HG02571 (cell line): ENCODE data around the gene FOXP3.
"Not testable (repeated sequence)": the region's sequence is repeated elsewhere in the genome, so short reads cannot be mapped to it uniquely, and the experiment has no call there.

Experiments
- ATAC-seq: cut with Tn5 transposase; IDR thresholded peaks from one replicate; pipeline ENCODE4 v1.9.1; 2021; ENCODE audit warnings: mild to moderate bottlenecking, moderate library complexity; ENCODE audit not compliant: unreplicated experiment

Gene FOXP3, protein sequence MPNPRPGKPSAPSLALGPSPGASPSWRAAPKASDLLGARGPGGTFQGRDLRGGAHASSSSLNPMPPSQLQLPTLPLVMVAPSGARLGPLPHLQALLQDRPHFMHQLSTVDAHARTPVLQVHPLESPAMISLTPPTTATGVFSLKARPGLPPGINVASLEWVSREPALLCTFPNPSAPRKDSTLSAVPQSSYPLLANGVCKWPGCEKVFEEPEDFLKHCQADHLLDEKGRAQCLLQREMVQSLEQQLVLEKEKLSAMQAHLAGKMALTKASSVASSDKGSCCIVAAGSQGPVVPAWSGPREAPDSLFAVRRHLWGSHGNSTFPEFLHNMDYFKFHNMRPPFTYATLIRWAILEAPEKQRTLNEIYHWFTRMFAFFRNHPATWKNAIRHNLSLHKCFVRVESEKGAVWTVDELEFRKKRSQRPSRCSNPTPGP

DNA sequence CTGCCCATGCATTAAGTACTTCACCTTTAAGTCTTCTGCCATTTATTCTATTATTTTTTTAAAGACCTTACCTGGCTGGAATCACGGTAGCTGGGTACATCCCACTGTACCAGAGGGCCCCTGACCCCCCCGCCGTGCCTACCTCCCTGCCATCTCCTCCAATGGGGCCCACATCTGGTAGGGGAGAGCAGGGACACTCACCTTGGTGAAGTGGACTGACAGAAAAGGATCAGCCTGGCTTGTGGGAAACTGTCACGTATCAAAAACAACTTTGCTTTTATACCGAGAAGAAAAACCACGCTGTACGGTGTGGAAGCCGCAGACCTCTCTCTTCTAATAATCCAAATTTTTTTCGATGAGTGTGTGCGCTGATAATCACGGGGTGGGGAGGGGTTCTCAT, at the start of gene FOXP3:
FOXP3 (minus strand) TSS at position 251 of the 400 bp plus-strand sequence. CDS start 6,205 bp downstream, outside the sequence.
- ATAC-seq, result no peak

DNA sequence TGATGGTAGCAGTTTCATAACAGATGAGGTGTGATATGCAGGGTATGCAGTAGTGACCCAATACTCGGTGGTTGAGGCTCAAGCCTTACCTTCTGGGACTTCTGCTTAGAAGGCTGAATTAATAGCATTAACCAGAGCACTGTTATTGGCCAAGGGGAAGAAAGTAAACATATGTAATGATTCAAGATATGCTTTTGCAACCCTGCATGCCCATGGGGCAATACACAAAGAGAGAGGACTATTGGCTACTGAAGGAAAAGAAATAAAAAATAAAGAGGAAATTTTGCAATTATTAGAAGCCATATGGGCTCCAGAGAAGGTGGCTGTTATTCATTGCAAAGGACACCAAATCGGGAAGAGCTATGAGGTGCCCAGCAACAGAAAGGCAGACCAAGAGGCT, 47.7 kb upstream of the FOXP3 start:
- no peak for ATAC-seq

DNA sequence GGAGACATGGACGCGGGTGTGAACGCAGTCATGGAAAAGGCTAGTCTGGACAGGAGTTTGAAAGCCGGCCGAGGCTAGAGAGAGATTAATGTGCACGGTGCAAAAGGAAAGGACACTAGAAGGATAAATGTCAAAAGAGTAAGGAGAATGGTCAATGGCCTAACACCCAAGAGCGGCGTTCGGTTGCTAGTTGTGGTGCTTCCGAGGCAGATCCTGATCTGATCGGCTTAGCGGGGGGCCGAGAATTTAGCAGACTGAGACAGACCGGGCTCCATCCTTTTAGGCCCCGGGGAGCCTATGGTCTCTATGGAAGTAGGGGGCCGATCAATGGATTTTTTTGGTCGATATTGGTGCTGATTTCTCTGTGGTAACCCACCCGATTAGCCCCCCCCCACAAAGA, 45.9 kb upstream of the FOXP3 start:
- no peak for ATAC-seq

DNA sequence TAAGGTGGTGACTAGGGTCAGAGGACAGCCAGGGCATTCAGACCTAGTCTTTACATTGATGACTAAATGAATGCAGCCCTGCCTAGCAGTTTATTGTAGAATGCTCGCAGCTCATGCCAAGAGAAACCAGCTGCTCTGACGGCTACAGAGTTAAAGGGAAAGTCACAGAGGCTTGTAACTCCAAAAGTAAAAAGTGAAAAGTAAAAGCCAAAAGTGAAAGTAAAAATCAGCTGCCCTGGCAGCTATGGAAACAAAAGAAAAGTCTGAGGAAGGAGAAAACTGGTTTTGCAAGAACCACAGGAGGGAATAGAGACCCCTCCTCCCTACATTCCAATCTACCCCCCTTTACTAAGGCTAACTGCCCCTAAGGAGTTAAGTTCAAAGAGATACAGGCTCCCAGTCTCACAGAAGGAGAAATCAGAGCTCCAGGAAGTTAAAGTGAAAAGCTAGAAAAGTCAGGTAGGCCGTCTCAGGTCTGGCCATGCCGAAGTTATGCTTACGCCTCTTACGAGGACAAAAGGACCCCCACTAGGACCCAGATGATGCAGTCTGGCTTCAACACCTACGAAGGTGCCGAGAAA, 45.0 kb upstream of the FOXP3 start:
- ATAC-seq, result no peak

DNA sequence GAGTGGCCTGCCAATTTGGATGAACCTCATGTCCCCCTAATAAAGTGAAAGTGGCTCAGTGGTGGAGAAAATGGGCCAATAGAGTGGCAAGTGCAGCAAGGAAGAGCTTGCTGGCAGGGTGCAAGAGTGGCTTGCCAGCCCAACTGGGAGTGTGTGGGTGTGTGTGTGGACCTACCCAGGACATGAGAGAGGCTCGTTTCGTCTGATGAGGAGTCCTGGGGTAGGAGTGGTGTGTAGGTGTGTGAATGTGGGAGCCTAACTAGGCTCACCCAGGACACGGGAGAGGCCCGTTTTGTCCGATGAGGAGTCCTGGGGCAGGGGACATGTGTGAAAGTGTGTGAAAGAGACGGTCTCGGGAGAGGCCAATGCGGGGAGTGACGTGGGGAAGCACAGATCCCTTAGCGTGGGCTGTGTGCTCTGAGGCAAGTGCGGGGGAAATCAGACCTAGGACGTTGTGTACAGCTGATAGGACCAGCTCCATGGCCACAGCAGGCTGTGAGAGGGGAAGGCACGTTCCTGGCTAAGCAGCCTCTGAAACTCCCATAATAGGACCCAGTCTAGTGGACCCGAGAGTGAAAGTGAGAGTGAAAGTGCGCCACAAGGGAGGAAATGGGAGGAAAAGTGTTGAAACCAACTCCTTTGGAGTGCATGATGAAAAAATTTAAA, 44.2 kb upstream of the FOXP3 start:
- no peak for ATAC-seq

DNA sequence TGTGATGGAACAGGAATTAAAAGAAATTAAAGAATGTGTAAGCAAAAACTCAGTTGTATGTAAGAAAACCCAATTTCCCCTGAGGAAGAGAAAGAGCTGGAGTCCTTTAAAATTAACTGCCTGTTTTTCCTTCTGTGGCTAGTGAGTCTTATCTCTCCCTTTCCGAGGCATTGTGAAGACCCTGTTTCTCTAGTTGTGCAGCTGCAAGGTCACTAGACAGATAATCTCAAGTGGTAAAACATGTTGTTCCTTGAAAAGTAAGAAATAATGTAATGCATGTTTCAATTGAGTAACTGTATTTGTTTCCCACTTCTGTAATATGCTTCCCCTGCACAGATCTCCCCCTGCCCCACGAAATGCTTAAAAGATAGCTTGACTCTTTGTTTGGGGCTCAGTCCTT, 43.3 kb upstream of the FOXP3 start:
- ATAC-seq, result not testable (repeated sequence)

DNA sequence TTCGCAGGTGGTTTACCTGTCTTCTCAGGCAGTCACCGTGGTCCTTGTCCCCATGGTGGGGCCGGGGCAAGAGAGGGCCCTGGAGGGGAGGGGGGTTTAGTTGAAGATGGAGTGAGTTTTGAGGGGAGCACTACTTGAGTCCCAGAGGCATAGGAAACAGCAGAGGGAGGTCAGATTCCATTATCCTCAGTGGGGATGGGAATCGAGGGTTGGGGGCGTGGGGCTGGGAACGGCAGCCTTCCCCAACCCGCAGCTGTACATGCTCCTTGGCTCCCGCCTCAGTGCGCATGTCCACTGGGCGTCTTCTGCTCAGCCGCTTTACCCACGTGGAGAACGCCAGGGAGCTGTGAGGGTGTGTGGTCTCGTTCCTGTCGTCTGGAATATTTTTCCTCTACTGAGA, 38.8 kb upstream of the FOXP3 start, which contains the start of gene GAGE10:
GAGE10 (plus strand) TSS at position 301 of the 400 bp plus-strand sequence. CDS start 1,214 bp downstream, outside the sequence.
- ATAC-seq, result no peak

DNA sequence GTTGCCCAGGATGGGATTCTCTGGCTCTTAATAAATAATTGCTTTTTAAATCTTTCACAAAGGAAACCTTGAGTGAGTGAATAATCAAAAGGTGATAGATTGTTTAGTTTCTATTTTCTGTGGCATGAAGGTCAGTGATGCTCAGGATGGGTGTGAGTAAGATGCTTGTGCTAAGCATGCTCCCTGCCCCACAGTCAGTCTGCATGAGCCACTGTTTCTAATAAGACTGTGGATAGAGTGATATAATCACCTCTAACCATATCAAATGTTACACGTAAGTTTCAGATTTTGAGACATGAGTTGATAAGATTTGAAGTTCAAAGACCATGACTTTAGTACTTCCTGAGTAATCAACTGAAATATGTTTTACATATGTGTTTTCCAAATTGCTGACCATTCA, 36.2 kb upstream of the FOXP3 start:
- ATAC-seq, result no peak

DNA sequence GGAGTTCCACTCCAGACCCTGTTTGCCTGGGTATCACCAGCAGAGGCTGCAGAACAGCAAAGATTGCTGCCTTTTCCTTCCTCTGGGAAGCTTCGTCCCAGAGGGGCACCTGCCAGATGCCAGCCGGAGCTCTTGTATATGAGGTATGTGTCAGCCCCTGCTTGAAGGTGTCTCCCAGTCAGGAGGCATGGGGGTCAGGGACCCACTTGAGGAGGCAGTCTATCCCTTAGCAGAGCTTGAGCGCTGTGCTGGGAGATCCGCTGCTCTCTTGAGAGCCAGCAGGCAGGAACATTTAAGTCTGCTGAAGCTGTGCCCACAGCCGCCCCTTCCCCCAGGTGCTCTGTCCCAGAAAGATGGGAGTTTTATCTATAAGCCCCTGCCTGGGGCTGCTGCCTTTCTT, 34.8 kb upstream of the FOXP3 start:
- not testable (repeated sequence) for ATAC-seq

DNA sequence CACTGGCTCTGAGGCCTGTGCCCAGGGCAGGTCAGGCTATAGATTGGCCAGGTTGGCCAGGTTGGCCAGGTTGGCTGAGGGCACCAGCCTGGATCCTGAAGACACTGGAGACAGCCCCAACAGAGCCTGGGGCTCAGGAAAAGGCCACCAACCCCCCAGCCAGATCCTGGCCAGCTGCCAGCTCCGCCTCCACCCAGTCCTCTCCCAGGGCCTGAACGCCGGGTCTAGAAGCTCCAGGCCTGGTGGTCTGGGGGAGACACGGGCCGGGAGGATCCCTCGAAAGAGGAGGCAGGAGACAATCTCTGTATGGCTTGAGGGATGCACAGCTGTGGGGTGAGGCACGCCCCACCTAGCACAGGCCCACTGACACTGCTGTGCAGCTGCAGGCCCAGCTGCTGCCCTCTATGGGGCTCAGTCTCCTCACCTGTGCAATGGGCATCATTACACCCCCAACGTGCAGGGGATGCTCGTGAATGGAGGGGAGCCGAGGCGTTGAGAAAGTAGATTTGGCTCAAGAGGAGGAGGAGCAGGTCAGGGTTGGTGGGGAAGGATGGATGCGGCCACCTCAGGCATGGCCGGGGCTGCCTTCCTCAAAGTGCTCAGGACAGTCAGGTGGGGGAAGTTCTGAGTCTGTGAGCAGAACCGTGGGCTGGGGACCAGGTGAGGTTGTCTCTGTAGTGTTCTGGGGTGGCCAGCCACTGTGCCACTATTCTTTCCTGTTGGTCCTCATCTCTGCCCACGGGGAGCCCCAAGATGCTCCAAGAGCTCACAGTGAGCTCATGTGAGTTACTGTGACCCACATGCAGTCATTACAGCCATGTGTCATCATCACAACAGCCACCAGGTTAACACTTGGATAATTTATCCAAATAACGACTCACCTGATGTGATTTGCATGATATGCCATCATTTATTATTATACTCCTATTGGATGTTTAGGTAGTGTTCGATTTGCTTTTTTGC, 28.2 kb upstream of the FOXP3 start:
- no peak for ATAC-seq

DNA sequence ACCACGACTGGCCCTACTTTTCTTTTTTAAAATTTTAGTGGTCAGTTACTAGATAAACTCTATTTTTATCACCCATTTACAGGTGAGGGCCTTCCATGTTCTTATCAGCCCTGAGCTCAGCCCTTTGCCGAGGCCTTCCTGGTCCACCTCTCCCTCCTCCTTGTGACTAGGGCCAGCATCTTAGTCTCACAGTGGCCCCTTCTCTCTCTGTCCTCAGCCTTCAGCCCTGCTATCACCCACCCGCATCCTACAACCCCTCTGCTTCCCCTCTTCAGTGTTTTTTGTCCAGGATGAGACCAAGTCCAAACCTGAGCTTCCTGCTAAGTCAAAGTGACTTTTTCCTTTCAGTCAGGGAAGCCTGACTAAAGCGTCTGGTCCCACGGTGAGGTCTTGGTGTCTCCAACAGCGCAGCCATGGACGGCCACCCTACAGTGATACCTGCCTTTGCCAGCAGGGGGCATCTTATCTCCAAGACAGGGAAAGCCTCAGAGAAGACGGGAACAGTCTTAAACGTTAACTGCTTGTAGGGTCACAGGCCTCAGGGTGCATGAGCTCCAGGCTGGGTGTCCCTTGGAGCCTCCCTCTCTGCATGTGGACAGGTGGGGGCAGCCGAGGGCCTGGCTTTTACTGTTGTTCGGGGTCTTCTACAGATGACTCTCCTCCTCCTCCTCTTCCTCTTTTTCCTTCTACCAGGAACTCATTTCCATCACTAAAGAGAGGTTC, 27.3 kb upstream of the FOXP3 start:
- no peak for ATAC-seq

DNA sequence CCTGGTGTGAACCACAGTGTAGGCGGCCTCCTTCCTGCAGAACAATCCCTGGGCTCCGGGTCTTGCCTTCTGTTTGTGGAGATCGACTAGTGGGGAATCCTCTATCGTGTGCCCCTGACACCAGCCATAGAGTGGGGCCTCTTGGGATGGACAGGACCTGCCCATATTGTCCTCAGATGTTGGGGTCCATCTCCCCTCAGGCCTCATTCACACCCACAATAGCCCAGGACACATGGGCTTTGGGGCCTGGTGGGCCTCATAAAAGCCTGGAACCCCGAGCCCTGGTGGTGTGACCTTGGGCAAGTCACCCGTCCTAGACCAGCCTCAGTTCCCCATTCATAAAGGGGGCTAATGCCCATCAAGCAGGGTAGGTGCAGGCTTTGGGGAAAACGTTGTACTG, 25.7 kb upstream of the FOXP3 start:
- no peak for ATAC-seq

DNA sequence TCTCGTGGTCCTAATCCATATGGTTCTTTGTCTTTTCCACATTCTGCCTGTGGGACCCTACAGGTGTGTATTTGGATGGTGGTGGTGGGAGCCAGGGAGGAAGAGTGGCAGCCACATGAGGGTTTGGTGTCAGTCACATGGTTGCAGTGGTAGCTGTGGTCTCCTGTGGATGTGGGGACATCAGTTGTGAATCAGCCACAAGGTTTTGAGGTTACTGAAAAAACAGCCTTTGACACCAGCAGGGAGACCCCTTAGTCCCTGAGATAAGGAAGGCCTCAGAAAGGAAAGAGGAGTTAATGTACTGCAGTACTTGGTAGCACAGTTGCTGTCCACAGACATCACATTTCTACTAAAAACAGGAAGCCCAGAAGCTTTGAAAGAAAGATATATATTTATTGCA, 23.2 kb upstream of the FOXP3 start:
- ATAC-seq, result no peak

DNA sequence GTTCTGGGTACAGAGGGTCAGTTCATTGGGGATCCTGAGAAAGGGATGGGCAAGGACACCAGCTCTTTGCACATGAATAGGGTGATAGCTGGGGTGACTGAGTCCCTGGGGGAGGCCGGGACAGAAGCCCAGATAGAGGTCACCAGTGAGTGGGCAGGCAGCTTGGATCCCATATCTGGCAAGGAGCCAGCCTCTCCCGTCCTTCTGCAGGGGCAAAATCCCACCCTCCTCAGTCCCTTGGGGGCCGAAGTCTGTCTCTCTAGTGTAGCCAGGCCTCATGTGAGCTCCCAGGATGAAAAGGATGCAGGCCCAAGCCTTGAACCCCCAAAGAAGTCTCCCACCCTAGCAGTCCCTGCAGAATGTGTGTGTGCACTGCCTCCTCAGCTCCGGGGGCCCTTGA, 22.1 kb upstream of the FOXP3 start:
- ATAC-seq, result no peak

DNA sequence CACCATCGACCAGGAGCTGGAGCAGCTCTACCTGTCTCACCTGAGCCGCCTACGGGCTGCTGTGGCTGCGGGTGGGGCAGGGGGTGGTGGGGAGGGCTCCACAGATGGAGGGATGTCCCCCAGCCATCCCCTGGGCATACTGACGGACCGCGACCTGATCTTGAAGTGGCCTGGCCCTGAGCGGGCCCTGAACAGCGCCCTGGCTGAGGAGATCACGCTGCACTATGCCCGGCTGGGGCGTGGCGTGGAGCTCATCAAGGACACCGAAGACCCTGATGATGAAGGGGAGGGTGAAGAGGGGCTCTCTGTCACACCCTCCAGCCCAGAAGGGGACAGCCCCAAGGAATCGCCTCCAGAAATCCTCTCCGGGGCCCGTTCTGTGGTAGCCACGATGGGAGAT, 21.6 kb upstream of the FOXP3 start:
- ATAC-seq, result no peak

DNA sequence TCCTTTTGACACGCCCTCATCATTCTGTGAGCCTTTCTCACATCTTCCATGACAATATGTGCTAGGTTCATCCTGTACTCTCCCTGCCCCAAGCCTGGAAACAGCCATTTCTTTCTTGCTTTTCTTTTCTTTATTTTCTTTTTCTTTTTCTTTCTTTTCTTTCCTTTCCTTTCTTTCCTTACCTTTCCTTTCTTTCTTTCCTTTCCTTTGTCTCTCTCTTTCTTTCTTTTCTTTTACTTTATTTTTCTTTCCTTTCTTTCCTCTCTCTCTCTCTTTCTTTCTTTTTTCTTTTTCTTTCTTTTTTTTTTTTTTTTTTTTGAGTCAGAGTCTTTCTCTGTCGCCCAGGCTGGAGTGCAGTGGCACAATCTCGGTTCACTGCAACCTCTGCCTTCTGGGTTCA, 19.7 kb upstream of the FOXP3 start:
- ATAC-seq, result no peak

DNA sequence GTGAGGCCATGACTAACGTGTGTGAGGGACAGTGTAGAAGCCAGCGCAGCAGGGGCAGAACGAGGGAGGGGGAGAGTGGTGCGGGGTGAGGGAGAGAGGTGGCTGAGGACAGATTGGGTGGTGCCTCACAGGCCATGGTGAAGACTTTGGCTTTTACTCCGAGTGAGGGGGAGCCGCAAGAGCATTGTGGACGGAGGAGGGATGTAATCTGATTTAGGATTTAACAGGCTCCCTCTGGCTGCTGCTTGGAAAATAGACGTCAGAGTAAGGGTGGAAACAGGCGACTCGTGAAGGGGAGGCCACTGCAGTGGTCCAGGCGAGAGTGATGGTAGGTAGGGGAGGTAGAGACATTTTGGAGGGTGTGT, 18.1 kb upstream of the FOXP3 start:
- ATAC-seq, result no peak

DNA sequence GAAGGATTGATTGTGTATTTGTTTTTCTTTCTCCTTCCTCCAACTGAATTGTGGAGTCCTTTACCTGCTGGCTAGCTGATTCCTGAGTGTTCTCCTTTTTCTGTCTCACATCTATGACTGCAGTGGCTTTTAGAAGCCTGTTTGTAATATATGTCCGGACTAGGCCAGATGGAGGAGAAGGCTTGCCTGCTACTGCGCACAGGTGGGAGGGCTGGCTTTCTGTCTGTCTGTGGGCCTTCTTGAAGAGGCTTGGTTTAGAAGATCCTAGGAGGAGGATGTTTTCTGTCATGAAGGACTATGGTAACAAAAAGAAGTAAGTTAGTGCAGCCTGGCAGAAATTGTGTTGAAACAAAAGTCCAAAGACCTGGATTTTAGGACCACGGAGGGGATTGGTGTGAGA, 13.6 kb upstream of the FOXP3 start:
- ATAC-seq, result no peak

DNA sequence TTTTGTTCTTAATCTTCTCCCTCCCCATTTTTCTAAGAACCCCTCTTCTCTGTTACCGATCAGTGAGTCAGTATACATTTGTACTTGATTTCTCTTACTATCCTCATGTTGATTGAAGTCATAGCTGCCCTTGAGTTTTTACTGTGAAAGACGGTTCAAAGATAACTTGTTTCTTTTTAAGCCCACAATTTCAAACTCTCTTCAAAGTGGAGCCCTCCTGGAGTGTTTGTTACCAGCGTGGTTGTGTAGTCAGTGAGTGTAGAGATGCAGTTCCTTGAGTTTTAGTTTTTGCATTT, 13.0 kb upstream of the FOXP3 start:
- no peak for ATAC-seq
